GM18951 (cell line): ENCODE results near the gene GRM5.
"Not testable (repeated sequence)": the region's sequence is repeated elsewhere in the genome, so short reads cannot be mapped to it uniquely, and the experiment has no call there.

Source experiments
- POLR2A ChIP-seq: IDR thresholded peaks from 4 replicates; pipeline ENCODE4 v1.6.1; 2011; ENCODE audit warnings: mild to moderate bottlenecking; ENCODE audit not compliant: insufficient read length, insufficient read depth; ENCODE audit errors: extremely low read depth
- in situ Hi-C: fragments of 300-500 bp; cut with MboI; formaldehyde crosslinking; loops from one replicate; pipeline ENCODE4 v1.12.0; 2022; ENCODE audit warnings: low sequenced_read_pairs, mixed read lengths, inconsistent platforms; ENCODE audit not compliant: unreplicated experiment

The GRM5 gene

GRCh38 chr11:88535266-88535665 lies 530.5 kb downstream of the GRM5 start:
- in situ Hi-C loops = no loop called here

GRCh38 chr11:88534706-88535105 lies 531.1 kb downstream of the GRM5 start:
- in situ Hi-C loops = not testable (repeated sequence)

More at GRCh38 chr11:88535266-88535665, 530.5 kb downstream of the GRM5 start:
- no peak for TF ChIP-seq POLR2A

GRCh38 chr11:88534185-88534584 lies 531.6 kb downstream of the GRM5 start:
- in situ Hi-C loops = no loop called here

GRCh38 chr11:88533001-88533400 lies 532.8 kb downstream of the GRM5 start:
- TF ChIP-seq POLR2A = no peak
- in situ Hi-C loops = no loop called here

More at GRCh38 chr11:88534185-88534584, 531.6 kb downstream of the GRM5 start:
- TF ChIP-seq POLR2A = no peak

- in situ Hi-C loops = no loop called here
- TF ChIP-seq POLR2A = no peak
Measured at GRCh38 chr11:88531831-88532230, 534.0 kb downstream of the GRM5 start.

- in situ Hi-C loops = no loop called here
- no peak for TF ChIP-seq POLR2A
Measured at GRCh38 chr11:88529426-88529825, 536.4 kb downstream of the GRM5 start.

- in situ Hi-C loops = no loop called here
- no peak for TF ChIP-seq POLR2A
Measured at GRCh38 chr11:88523386-88524071, 542.3 kb downstream of the GRM5 start.

- TF ChIP-seq POLR2A = no peak
- in situ Hi-C loops = no loop called here
Measured at GRCh38 chr11:88522624-88523385, 543.0 kb downstream of the GRM5 start.

GRCh38 chr11:88521799-88522201 lies 544.0 kb downstream of the GRM5 start:
- in situ Hi-C loops = no loop called here
- no peak for TF ChIP-seq POLR2A

GRCh38 chr11:88521399-88521798 lies 544.4 kb downstream of the GRM5 start:
- TF ChIP-seq POLR2A = no peak
- in situ Hi-C loops = no loop called here

GRCh38 chr11:88520391-88520790 lies 545.4 kb downstream of the GRM5 start:
- in situ Hi-C loops = no loop called here
- TF ChIP-seq POLR2A = no peak

- in situ Hi-C loops = no loop called here
- TF ChIP-seq POLR2A = no peak
Measured at GRCh38 chr11:88515002-88515401, 550.8 kb downstream of the GRM5 start.

- in situ Hi-C loops = no loop called here
- TF ChIP-seq POLR2A = no peak
Measured at GRCh38 chr11:88511006-88511405, 554.8 kb downstream of the GRM5 start.
